Activated T-cell treated with anti-CD3 and anti-CD28 coated beads, Interleukin-2, amount 50 U/mL, for 72 hours (primary cell): ENCODE data around the gene SELPLG. TPM values are rescaled to one million over a fixed set of nuclear protein-coding genes. Genes with fewer than 3 reads are reported as not detected.
A peak's percentile ranks its signal among the peaks of the same experiment; 100 is the strongest.

ENCODE experiments used
- ATAC-seq, 2 donors: fragments of 150-1000 bp; cut with Tn5 transposase; replicated peaks in 1 of 2; 2 replicates each; pipeline ENCODE4 v1.10.0; 2021; ENCODE audit warnings: moderate library complexity in 2 of 2, mild to moderate bottlenecking in 1 of 2
- DNase-seq, 2 donors: peaks; one replicate each; pipeline ENCODE4 v3.0.0; 2021 to 2022; ENCODE audit warnings: mixed read lengths in 1 of 2
- H3K27ac Mint-ChIP-seq: one replicate; pipeline ENCODE4 v1.8.0; 2022; ENCODE audit warnings: mild to moderate bottlenecking, moderate library complexity, mixed read lengths
- H3K27me3 Mint-ChIP-seq: one replicate; pipeline ENCODE4 v1.8.0; 2022; ENCODE audit warnings: low read depth, mixed read lengths
- H3K36me3 Mint-ChIP-seq, 2 donors: one replicate each; pipeline ENCODE4 v1.8.0; 2022; ENCODE audit warnings: mixed read lengths in 2 of 2, mild to moderate bottlenecking in 1 of 2; ENCODE audit not compliant: insufficient read depth in 2 of 2
- H3K4me1 Mint-ChIP-seq: one replicate; pipeline ENCODE4 v1.8.0; 2022; ENCODE audit warnings: low read depth, mixed read lengths
- H3K4me3 Mint-ChIP-seq, 2 donors: one replicate each; pipeline ENCODE4 v1.8.0; 2022; ENCODE audit warnings: mild to moderate bottlenecking in 2 of 2, mixed read lengths in 2 of 2, moderate library complexity in 2 of 2
- H3K9me3 Mint-ChIP-seq, 2 donors: one replicate each; pipeline ENCODE4 v1.8.0; 2022; ENCODE audit warnings: mixed read lengths in 2 of 2
- total RNA-seq, 2 donors: library from RNA; stranded (reverse); gene quantifications; one replicate each; pipeline ENCODE4 v1.2.3, GENCODE V29; 2022

SELPLG gene
- total RNA-seq, 2 donors from 2014 or later = 49.6 to 55.4 TPM

DNA sequence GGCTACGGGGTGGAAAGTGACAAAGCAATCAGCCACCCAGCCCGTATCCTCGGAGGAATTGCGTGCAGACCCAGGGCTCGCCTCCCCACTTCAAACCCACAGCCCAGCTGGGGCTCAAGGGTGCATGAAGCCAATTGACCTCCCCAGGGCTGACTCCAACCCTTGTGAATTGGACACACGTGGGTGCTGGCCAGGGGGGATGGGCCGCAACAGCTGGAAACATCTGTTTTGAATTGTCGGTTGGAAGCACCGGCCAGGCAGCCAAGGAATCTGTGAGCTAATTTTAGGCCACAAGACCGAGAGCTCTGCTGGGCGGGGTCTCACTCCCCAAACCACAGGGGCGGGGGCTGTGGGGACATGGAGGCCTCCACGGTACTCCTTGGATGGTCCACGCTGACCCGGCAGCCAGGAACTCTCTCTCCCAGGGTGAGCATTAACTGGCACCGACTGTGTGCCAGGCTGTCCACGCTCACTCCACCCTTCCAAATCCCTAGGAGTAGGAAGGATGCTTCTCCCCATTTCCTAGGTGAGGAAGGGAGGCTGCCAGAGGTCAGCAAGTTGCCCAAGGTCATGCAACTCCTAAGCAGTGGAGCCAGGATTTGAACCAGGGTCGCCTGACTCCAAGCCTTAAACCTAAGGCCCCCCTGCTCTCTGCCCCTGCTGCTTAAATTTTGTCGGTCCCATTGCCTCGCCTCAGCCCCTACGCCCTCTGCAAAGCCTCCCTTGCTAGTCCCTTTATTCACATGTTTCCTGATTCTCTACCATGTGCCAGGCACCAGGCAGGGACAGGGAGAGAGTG is 24.0 kb downstream of the SELPLG start:
- no peaks in the 10 kb centered on the region for H3K9me3 Mint-ChIP-seq
- H3K27me3 Mint-ChIP-seq = no peaks in the 10 kb centered on the region
- no peak overlapping the region for H3K4me3 Mint-ChIP-seq
- H3K36me3 Mint-ChIP-seq = peaks cover 0 to 2% of the 10 kb centered on the region in 2 donors
- ATAC-seq = no peak
- H3K4me1 Mint-ChIP-seq = peaks cover 28% of the 10 kb centered on the region
- no peak overlapping the region for H3K27ac Mint-ChIP-seq
- no peak for DNase-seq

DNA sequence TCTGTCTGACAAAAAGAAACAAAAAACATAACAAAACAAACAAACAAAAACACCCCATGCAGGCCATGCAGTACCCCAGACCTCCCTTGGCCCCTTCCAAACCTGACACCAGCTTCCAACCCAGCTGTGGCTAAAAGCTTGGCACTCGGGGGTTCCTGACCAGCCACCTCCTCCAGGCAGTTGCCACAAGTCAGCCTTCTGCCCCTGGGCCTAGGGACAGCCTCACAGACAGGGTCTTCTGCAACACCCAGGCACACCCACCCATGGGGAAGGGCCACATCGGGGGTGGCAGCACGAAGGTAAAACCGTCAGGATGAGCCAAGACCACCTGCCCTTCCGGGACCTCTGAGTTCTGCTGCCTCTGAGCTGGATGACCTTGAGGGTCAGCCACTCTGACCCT is 25.1 kb downstream of the SELPLG start:
- Mint-ChIP-seq H3K27me3 (no peaks in the 10 kb centered on the region), H3K36me3 (no peaks in the 10 kb centered on the region), H3K9me3 (no peaks in the 10 kb centered on the region), H3K4me3 (no peak overlapping the region), H3K27ac (no peak overlapping the region), H3K4me1 (peaks cover 21% of the 10 kb centered on the region)
- no peak for ATAC-seq
- no peak for DNase-seq

DNA sequence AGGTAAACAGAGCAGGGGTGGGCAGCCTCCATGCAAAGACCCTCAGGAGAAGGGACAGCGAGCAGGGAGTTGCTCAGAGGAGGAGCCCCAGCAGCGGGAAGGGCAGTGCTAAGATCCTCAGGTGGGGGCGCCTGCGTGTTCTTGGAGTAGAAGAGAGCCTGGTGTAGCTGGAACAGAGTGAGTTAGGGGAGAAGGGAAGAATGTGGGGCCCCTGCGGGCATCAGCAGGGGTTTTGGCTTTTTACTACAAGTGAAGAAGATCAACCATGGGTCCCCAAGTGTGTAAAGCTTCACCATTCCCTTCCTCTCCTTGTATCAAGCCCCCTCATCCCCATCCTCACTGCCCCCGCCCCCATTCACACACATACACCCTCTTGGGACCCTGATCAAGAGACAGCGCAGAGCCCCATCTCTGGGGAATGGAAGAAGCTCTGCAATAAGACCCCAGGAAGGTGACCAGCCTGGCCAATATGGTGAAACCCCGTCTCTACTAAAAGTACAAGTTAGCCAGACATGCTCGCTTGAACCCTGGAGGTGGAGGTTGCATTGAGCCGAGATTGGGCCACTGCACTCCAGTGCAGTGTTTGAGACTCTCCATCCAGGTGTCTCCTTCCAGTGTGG is 25.6 kb downstream of the SELPLG start:
- Mint-ChIP-seq H3K4me3 (no peak overlapping the region), H3K27ac (no peak overlapping the region), H3K4me1 (peaks cover 16% of the 10 kb centered on the region), H3K9me3 (no peaks in the 10 kb centered on the region), H3K27me3 (no peaks in the 10 kb centered on the region), H3K36me3 (no peaks in the 10 kb centered on the region)
- no peak for DNase-seq
- ATAC-seq = no peak

DNA sequence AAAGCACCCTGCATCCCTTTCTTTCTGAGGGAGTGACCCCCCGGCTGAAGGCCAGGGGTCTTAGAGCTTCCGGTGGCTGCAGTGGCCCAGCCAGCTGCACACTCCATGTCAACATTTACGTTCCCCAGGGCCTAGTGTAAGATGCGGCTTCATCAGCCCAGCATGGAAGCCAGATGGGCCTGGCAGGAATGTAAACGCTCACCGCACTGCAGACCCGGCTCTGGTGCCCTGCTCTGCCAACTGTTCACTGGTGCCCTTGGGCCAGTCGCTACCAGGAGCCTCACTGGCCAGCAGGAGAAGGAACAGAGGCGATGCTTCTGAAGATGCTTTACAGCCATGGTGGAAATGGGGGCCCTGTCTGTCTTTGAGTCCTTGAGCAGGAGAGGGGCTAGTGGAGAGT is 27.2 kb downstream of the SELPLG start:
- DNase-seq (no peak), ATAC-seq (no peak)
- H3K4me1 Mint-ChIP-seq = peaks cover under 1% of the 10 kb centered on the region
- H3K27me3 Mint-ChIP-seq = no peaks in the 10 kb centered on the region
- peak overlapping the region; percentile 90 for H3K27ac Mint-ChIP-seq
- no peaks in the 10 kb centered on the region for H3K9me3 Mint-ChIP-seq
- H3K36me3 Mint-ChIP-seq = no peaks in the 10 kb centered on the region
- no peak overlapping the region for H3K4me3 Mint-ChIP-seq

- DNase-seq (no peak), ATAC-seq (no peak)
- Mint-ChIP-seq H3K36me3 (no peaks in the 10 kb centered on the region), H3K4me1 (no peaks in the 10 kb centered on the region), H3K27me3 (no peaks in the 10 kb centered on the region), H3K4me3 (no peak overlapping the region), H3K27ac (peak overlapping the region; percentile 90), H3K9me3 (no peaks in the 10 kb centered on the region)
These were observed 27.8 kb downstream of the SELPLG start for GRCh38 chr12:108605690-108606406.

DNA sequence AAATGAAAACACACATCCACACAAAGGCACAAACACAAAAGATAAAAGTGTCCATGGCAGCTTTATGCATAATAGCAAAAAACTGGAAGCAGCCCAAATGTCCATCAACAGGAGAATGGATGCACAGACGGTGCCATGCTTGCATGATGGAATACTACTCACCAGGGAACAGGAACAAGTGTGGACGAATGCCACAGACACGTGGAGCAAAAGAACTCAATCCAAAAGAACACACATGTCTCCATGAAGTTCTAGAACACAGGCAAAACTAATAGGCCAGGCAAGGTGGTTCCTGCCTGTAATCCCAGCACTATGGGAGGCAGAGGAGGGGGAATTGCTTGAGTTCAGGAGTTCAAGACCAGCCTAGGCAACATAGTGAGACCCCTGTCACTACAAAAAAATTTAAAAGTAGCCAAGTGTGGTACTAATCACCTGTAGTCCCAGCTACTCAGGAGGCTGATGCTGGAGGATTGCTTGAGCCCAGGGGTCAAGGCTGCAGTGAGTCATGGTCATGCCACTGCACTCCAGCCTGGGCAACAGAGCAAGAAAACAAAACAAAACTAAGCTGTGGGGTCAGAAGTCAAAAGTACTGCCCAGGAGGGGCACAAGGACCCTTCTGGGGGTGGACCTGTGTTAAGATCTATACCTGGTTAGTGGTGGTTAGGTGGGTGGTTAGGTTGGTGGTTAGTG is 28.5 kb downstream of the SELPLG start:
- Mint-ChIP-seq H3K27me3 (no peaks in the 10 kb centered on the region), H3K4me1 (no peaks in the 10 kb centered on the region), H3K4me3 (no peak overlapping the region), H3K27ac (peak overlapping the region; percentile 76), H3K9me3 (no peaks in the 10 kb centered on the region), H3K36me3 (no peaks in the 10 kb centered on the region)
- DNase-seq (no peak), ATAC-seq (no peak)

- H3K36me3 Mint-ChIP-seq = no peaks in the 10 kb centered on the region
- no peak overlapping the region for H3K4me3 Mint-ChIP-seq
- ATAC-seq = no peak
- no peaks in the 10 kb centered on the region for H3K4me1 Mint-ChIP-seq
- no peaks in the 10 kb centered on the region for H3K27me3 Mint-ChIP-seq
- peak overlapping the region; percentile 14 for H3K27ac Mint-ChIP-seq
- DNase-seq = no peak
- no peaks in the 10 kb centered on the region for H3K9me3 Mint-ChIP-seq
These were observed 29.3 kb downstream of the SELPLG start for GRCh38 chr12:108604208-108604941.

GRCh38 chr12:108603743-108604142 is 30.0 kb downstream of the SELPLG start:
- DNase-seq = no peak
- no peak overlapping the region for H3K4me3 Mint-ChIP-seq
- H3K9me3 Mint-ChIP-seq = no peaks in the 10 kb centered on the region
- H3K36me3 Mint-ChIP-seq = no peaks in the 10 kb centered on the region
- no peaks in the 10 kb centered on the region for H3K27me3 Mint-ChIP-seq
- no peak for ATAC-seq
- no peaks in the 10 kb centered on the region for H3K4me1 Mint-ChIP-seq
- no peak overlapping the region for H3K27ac Mint-ChIP-seq

DNA sequence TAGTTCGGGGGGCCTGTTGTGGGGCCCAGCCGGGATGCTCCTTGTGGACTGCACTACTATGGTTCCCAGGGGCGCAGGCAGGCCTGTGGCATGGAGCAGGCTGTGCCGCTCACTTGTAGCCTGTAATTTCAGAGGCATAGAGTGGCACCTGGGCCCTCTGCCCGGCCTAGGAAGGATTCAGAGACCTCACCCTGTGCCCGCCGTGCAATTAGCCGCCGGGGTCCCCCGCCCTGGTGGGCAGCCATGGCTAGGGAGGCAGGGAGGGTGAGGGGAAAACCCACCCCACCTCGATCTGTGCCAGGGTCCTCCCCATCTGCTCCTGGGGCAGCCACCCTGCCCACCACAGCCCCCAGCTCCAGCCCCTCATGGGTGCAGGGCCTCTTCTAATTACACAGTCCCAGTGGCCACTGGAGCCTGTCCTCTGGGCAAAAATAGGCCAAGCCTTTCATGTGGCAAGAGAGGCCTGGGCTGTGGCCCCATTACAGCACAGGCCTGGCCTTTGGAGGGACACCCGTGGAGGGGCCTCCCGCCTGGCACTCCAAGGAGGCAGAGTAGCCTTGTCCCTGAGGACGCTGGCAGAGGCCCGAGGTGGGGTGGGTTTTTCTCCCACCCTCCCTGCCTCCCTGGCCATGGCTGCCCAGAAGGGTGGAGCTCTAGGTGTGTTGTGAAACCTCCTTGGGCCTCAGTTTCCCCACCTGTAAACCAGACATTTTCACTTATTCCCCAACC is 30.6 kb downstream of the SELPLG start:
- Mint-ChIP-seq H3K27ac (no peak overlapping the region), H3K9me3 (no peaks in the 10 kb centered on the region), H3K4me1 (no peaks in the 10 kb centered on the region), H3K4me3 (no peak overlapping the region), H3K36me3 (no peaks in the 10 kb centered on the region), H3K27me3 (no peaks in the 10 kb centered on the region)
- ATAC-seq (no peak), DNase-seq (no peak)

- Mint-ChIP-seq H3K27ac (no peak overlapping the region), H3K9me3 (no peaks in the 10 kb centered on the region), H3K27me3 (no peaks in the 10 kb centered on the region), H3K36me3 (no peaks in the 10 kb centered on the region), H3K4me3 (no peak overlapping the region), H3K4me1 (no peaks in the 10 kb centered on the region)
- ATAC-seq (no peak), DNase-seq (no peak)
These were observed 31.4 kb downstream of the SELPLG start for GRCh38 chr12:108602209-108602705.

GRCh38 chr12:108600702-108601007 is 33.0 kb downstream of the SELPLG start:
- Mint-ChIP-seq H3K9me3 (no peaks in the 10 kb centered on the region), H3K27ac (no peak overlapping the region), H3K36me3 (no peaks in the 10 kb centered on the region), H3K27me3 (no peaks in the 10 kb centered on the region), H3K4me1 (no peaks in the 10 kb centered on the region), H3K4me3 (no peak overlapping the region)
- DNase-seq (no peak), ATAC-seq (no peak)
